Kidney (tissue), 14 donors: ENCODE results near the gene KIAA1191. TPM values are rescaled to one million over a fixed set of nuclear protein-coding genes. Genes with fewer than 3 reads are reported as not detected.
A peak's percentile ranks its signal among the peaks of the same experiment; 100 is the strongest.

Source experiments
- DNase-seq, 5 donors: peaks; one replicate each; pipeline ENCODE4 v3.0.0-alpha.2; 2013 to 2020
- FAIRE-seq: peaks from 2 replicates; lab custom pipeline; 2012; peaks lifted over from hg19 to GRCh38; lab: Jason Lieb, UNC
- H3K27ac ChIP-seq, 2 donors: one replicate each; pipeline ENCODE4 v1.7.0; 2013; ENCODE audit warnings: low read depth in 2 of 2, low read length in 2 of 2, inconsistent platforms in 1 of 2
- H3K27me3 ChIP-seq: one replicate; pipeline ENCODE4 v1.7.1; 2013; ENCODE audit warnings: low read length, inconsistent platforms; ENCODE audit not compliant: control insufficient read depth, insufficient read depth
- H3K36me3 ChIP-seq, 3 donors: one replicate each; pipeline versions ENCODE4 v1.7.0 to v1.7.1; 2013; ENCODE audit warnings: low read length in 3 of 3, control low read depth in 1 of 3, inconsistent platforms in 1 of 3; ENCODE audit not compliant: insufficient read depth in 3 of 3, control insufficient read depth in 2 of 3
- H3K4me1 ChIP-seq, 3 donors: one replicate each; pipeline versions ENCODE4 v1.7.0 to v1.7.1; 2013; ENCODE audit warnings: low read length in 3 of 3, inconsistent platforms in 1 of 3, low read depth in 1 of 3; ENCODE audit not compliant: control insufficient read depth in 2 of 3, insufficient read depth in 2 of 3
- H3K4me3 ChIP-seq, 3 donors: one replicate each; pipeline versions ENCODE4 v1.7.0 to v1.8.1; 2013; ENCODE audit warnings: low read length in 3 of 3, control low read depth in 1 of 3, inconsistent platforms in 1 of 3
- H3K9ac ChIP-seq, 3 donors: one replicate each; pipeline versions ENCODE4 v1.7.0 to v1.7.1; 2013; ENCODE audit warnings: low read length in 3 of 3, control low read depth in 1 of 3, inconsistent platforms in 1 of 3
- H3K9me3 ChIP-seq, 3 donors: one replicate each; pipeline versions ENCODE4 v1.7.0 to v1.7.1; 2013; ENCODE audit warnings: low read length in 3 of 3, control low read depth in 1 of 3, inconsistent platforms in 1 of 3; ENCODE audit not compliant: control insufficient read depth in 2 of 3, insufficient read depth in 1 of 3
- intact Hi-C: fragments of 100-400 bp; cut with DNase I; formaldehyde crosslinking; loops from one replicate; pipeline ENCODE4 v1.11.1; 2022
- polyA plus RNA-seq: library from polyadenylated mRNA; stranded (reverse); fragments of 350-450 nt; fragmentation: Illumina TruSeq; extraction: RNeasy Lipid Tissue Mini Kit (QIAGEN cat#74804); gene quantifications from one replicate; pipeline ENCODE4 v1.2.3, GENCODE V29; 2014; ENCODE audit warnings: low read depth, low replicate concordance; ENCODE audit not compliant: insufficient read depth
- total RNA-seq: library from RNA; stranded (reverse); fragmentation: NEBNext Ultra II Directional; extraction: Animal tissue kit (Norgen Biotek cat#: 25700); gene quantifications from one replicate; pipeline ENCODE4 v1.2.1, GENCODE V29; 2021
- TF ChIP-seq, protein P1 (sequence below): IDR thresholded peaks from 3 replicates; pipeline ENCODE4 v1.5.1; 2012; ENCODE audit warnings: mild to moderate bottlenecking, moderate library complexity, borderline replicate concordance; ENCODE audit not compliant: insufficient read depth; ENCODE audit errors: extremely low read depth
- donor health status: control.
- donor health status: control.
- donor health status: control.
- donor health status: control.
- donor health status: control.
- donor health status: DM: yes; HTN: yes; CAD: no.
- donor health status: Normal renal cell carcinoma (clear cell type).

KIAA1191 gene
- total and polyA plus RNA-seq, 2 donors from 2014 or later = 109 to 208 TPM

GRCh38 chr5:176391999-176392398 is 30.4 kb upstream of the KIAA1191 start:
- FAIRE-seq = no peak
- H3K36me3 ChIP-seq = peaks cover 0 to 30% (median 17%) of the 10 kb centered on the region in 3 donors

GRCh38 chr5:176391479-176391878 is 29.9 kb upstream of the KIAA1191 start:
- peaks cover 0 to 30% (median 15%) of the 10 kb centered on the region in 3 donors for H3K36me3 ChIP-seq
- TF ChIP-seq, protein P1, sequence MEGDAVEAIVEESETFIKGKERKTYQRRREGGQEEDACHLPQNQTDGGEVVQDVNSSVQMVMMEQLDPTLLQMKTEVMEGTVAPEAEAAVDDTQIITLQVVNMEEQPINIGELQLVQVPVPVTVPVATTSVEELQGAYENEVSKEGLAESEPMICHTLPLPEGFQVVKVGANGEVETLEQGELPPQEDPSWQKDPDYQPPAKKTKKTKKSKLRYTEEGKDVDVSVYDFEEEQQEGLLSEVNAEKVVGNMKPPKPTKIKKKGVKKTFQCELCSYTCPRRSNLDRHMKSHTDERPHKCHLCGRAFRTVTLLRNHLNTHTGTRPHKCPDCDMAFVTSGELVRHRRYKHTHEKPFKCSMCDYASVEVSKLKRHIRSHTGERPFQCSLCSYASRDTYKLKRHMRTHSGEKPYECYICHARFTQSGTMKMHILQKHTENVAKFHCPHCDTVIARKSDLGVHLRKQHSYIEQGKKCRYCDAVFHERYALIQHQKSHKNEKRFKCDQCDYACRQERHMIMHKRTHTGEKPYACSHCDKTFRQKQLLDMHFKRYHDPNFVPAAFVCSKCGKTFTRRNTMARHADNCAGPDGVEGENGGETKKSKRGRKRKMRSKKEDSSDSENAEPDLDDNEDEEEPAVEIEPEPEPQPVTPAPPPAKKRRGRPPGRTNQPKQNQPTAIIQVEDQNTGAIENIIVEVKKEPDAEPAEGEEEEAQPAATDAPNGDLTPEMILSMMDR = no peak
- H3K9ac ChIP-seq = no peak overlapping the region
- peaks cover 0 to 11% (median 6%) of the 10 kb centered on the region in 3 donors for H3K4me1 ChIP-seq
- no peak overlapping the region for H3K4me3 ChIP-seq
- DNase-seq = peak in 1 of 5 donors; percentile 29
- intact Hi-C loops = no loop called here
- no peak overlapping the region for H3K27ac ChIP-seq
- no peaks in the 10 kb centered on the region for H3K9me3 ChIP-seq
- no peak for FAIRE-seq
- H3K27me3 ChIP-seq = no peaks in the 10 kb centered on the region

More at GRCh38 chr5:176391999-176392398, 30.4 kb upstream of the KIAA1191 start:
- no peak overlapping the region for H3K27ac ChIP-seq
- no peak for DNase-seq
- H3K9ac ChIP-seq = no peak overlapping the region
- H3K4me3 ChIP-seq = no peak overlapping the region
- no peaks in the 10 kb centered on the region for H3K9me3 ChIP-seq
- H3K27me3 ChIP-seq = no peaks in the 10 kb centered on the region
- TF ChIP-seq, protein P1 = no peak
- peaks cover 0 to 12% (median 6%) of the 10 kb centered on the region in 3 donors for H3K4me1 ChIP-seq
- intact Hi-C loops = no loop called here

DNA sequence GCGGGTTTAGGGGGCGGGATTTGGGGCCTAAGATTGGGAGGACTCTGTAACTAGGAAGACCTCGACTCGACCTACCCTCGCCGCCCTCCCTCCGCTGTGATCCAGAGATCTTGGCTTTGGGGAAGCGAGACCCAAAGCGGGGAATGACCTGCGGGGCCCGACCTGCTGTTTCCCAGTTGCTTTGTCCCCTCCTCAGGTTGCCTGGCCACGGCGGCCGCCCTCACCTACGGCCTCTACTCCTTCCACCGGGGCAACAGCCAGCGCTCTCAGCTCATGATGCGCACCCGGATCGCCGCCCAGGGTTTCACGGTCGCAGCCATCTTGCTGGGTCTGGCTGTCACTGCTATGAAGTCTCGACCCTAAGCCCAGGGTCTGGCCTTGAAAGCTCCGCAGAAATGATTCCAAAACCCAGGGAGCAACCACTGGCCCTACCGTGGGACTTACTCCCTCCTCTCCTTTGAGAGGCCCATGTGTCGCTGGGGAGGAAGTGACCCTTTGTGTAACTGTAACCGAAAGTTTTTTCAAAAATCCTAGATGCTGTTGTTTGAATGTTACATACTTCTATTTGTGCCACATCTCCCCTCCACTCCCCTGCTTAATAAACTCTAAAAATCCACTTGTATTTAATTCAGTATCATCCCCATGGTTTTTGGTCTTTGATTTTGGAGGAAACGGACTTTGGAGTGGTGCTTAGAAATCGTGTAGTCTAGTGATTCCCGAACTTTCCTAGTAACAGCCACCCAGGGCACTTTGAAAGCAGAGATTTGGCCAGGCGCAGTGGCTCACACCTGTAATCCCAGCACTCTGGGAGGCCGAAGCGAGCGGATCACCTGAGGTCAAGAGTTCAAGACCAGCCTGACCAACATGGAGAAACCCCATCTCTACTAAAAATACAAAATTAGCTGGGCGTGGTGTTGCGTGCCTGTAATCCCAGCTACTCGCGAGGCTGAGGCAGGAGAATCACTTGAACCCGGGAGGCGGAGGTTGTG is 27.9 kb upstream of the KIAA1191 start:
- Histone ChIP-seq H3K9me3 (no peaks in the 10 kb centered on the region), H3K9ac (peak overlapping the region; percentile 22 to 96 (median 30)), H3K27ac (peak overlapping the region; percentile 99 to 100), H3K36me3 (peaks cover 0 to 41% (median 12%) of the 10 kb centered on the region in 3 donors), H3K4me1 (peaks cover 0 to 8% (median 6%) of the 10 kb centered on the region in 3 donors), H3K27me3 (no peaks in the 10 kb centered on the region), H3K4me3 (peak overlapping the region; percentile 73 to 97 (median 95))
- FAIRE-seq (no peak), DNase-seq (peak in 1 of 5 donors; percentile 62)
- TF ChIP-seq, protein P1 = no peak
- intact Hi-C loops = no loop called here
